Kidney epithelial cell (primary cell): ENCODE measurements around the gene SP5. TPM values are rescaled to one million over a fixed set of nuclear protein-coding genes. Genes with fewer than 3 reads are reported as not detected.

Source experiments
- DNase-seq: peaks from one replicate; pipeline ENCODE4 v3.0.0-alpha.2; 2010; ENCODE audit warnings: low read depth
- H3K27me3 ChIP-seq: 2 replicates; pipeline ENCODE4 v1.6.0; 2011; ENCODE audit warnings: low read length; ENCODE audit not compliant: control insufficient read depth, insufficient read depth
- H3K36me3 ChIP-seq: 2 replicates; pipeline ENCODE4 v1.5.1; 2011; ENCODE audit warnings: low read length; ENCODE audit not compliant: control insufficient read depth, insufficient read depth
- H3K4me3 ChIP-seq: 2 replicates; pipeline ENCODE4 v1.5.1; 2011; ENCODE audit warnings: low read depth, mild to moderate bottlenecking, control low read depth, low read length
- total RNA-seq: library from RNA; depleted of rRNA; stranded (reverse); fragments of >200 nt; gene quantifications from 2 replicates; pipeline ENCODE4 v1.2.3, GENCODE V29; 2015
- TF ChIP-seq, protein P1 (sequence below): IDR thresholded peaks from 2 replicates; pipeline ENCODE4 v1.5.1; 2011; ENCODE audit warnings: mild to moderate bottlenecking, moderate library complexity, low read length, control low read depth, inconsistent platforms; ENCODE audit not compliant: insufficient read depth, poor library complexity, severe bottlenecking

SP5 gene
- total RNA-seq, 1 donor from 2014 or later, result not detected

GRCh38 chr2:170717599-170717963 lies 2.4 kb downstream of the SP5 start:
- Histone ChIP-seq H3K27me3 (peaks cover 55% of the 10 kb centered on the region), H3K36me3 (no peaks in the 10 kb centered on the region), H3K4me3 (no peak overlapping the region)
- TF ChIP-seq, protein P1, sequence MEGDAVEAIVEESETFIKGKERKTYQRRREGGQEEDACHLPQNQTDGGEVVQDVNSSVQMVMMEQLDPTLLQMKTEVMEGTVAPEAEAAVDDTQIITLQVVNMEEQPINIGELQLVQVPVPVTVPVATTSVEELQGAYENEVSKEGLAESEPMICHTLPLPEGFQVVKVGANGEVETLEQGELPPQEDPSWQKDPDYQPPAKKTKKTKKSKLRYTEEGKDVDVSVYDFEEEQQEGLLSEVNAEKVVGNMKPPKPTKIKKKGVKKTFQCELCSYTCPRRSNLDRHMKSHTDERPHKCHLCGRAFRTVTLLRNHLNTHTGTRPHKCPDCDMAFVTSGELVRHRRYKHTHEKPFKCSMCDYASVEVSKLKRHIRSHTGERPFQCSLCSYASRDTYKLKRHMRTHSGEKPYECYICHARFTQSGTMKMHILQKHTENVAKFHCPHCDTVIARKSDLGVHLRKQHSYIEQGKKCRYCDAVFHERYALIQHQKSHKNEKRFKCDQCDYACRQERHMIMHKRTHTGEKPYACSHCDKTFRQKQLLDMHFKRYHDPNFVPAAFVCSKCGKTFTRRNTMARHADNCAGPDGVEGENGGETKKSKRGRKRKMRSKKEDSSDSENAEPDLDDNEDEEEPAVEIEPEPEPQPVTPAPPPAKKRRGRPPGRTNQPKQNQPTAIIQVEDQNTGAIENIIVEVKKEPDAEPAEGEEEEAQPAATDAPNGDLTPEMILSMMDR, result no peak
- no peak for DNase-seq

- no peak for DNase-seq
- Histone ChIP-seq H3K36me3 (no peaks in the 10 kb centered on the region), H3K4me3 (no peak overlapping the region), H3K27me3 (peaks cover 50% of the 10 kb centered on the region)
- TF ChIP-seq, protein P1, result no peak
Measured at GRCh38 chr2:170717991-170718589, 3.0 kb downstream of the SP5 start.

GRCh38 chr2:170719810-170720209 lies 4.7 kb downstream of the SP5 start:
- no peaks in the 10 kb centered on the region for H3K36me3 ChIP-seq
- TF ChIP-seq, protein P1, result no peak
- peaks cover 32% of the 10 kb centered on the region for H3K27me3 ChIP-seq
- DNase-seq, result no peak
- no peak overlapping the region for H3K4me3 ChIP-seq

- no peaks in the 10 kb centered on the region for H3K36me3 ChIP-seq
- peaks cover 16% of the 10 kb centered on the region for H3K27me3 ChIP-seq
- TF ChIP-seq, protein P1, result no peak
- no peak for DNase-seq
- no peak overlapping the region for H3K4me3 ChIP-seq
Measured at GRCh38 chr2:170721678-170722077, 6.5 kb downstream of the SP5 start.

- H3K36me3 ChIP-seq, result no peaks in the 10 kb centered on the region
- H3K4me3 ChIP-seq, result no peak overlapping the region
- peaks cover 10% of the 10 kb centered on the region for H3K27me3 ChIP-seq
- no peak for DNase-seq
- TF ChIP-seq, protein P1, result no peak
Measured at GRCh38 chr2:170722301-170722700, 7.2 kb downstream of the SP5 start.

- no peaks in the 10 kb centered on the region for H3K36me3 ChIP-seq
- no peak overlapping the region for H3K4me3 ChIP-seq
- H3K27me3 ChIP-seq, result no peaks in the 10 kb centered on the region
- TF ChIP-seq, protein P1, result no peak
- no peak for DNase-seq
Measured at GRCh38 chr2:170723446-170723958, 8.4 kb downstream of the SP5 start.
